ENCODE measurements around the gene TBC1D4. TPM values are rescaled to one million over a fixed set of nuclear protein-coding genes. Genes with fewer than 3 reads are reported as not detected.
A peak's percentile ranks its signal among the peaks of the same experiment; 100 is the strongest.

TBC1D4 gene
- total RNA-seq, 1 experiment from 2014 or later: 15.1 TPM

DNA sequence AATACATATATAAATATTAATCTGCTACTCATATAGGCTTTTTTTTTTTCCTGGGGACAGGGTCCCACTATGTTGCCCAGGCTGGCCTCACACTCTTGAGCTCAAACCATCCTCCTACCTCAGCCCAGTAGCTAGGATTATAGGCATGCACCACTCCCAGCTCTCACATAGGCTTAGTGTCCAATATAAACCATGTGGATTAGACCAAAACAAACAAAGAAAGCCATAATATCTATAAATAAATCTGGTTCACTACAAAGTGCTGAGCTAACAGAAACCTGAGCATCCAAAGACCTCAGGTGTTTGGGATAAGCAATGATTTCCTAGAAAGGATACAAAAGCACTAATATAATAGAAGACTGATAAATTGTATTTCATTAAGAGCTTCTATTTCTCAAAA, 26.0 kb downstream of the TBC1D4 start:
- TF ChIP-seq EZH2phosphoT487 (IDR thresholded peaks at IDR 0.05; ENCODE audit: borderline replicate concordance, low read length) (no peak), EZH2 (IDR thresholded peaks at IDR 0.05; ENCODE audit: low read length, unreplicated experiment) (no peak)
- TF ChIP-seq, protein P1, sequence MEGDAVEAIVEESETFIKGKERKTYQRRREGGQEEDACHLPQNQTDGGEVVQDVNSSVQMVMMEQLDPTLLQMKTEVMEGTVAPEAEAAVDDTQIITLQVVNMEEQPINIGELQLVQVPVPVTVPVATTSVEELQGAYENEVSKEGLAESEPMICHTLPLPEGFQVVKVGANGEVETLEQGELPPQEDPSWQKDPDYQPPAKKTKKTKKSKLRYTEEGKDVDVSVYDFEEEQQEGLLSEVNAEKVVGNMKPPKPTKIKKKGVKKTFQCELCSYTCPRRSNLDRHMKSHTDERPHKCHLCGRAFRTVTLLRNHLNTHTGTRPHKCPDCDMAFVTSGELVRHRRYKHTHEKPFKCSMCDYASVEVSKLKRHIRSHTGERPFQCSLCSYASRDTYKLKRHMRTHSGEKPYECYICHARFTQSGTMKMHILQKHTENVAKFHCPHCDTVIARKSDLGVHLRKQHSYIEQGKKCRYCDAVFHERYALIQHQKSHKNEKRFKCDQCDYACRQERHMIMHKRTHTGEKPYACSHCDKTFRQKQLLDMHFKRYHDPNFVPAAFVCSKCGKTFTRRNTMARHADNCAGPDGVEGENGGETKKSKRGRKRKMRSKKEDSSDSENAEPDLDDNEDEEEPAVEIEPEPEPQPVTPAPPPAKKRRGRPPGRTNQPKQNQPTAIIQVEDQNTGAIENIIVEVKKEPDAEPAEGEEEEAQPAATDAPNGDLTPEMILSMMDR (conservative IDR thresholded peaks at IDR 0.05; ENCODE audit: low read depth, low read length): no peak
- peaks cover 3% of the 10 kb centered on the region; the same call in 1 of the 2 replicates for H3K4me1 ChIP-seq (ENCODE audit: insufficient read depth, low read length)
- H2AFZ ChIP-seq (ENCODE audit: low read length): no peak overlapping the region
- no peak overlapping the region for H3K4me2 ChIP-seq (ENCODE audit: low read length)
- no peak overlapping the region for H3K4me3 ChIP-seq (ENCODE audit: low read length)
- ChIA-PET POLR2A (ENCODE audit: unreplicated experiment) (no interaction called here), CTCF (no interaction called here)
- no peaks in the 10 kb centered on the region for H3K27me3 ChIP-seq (ENCODE audit: low read length)
- no peak overlapping the region for H3K27ac ChIP-seq (ENCODE audit: low read length)
- H3K9me2 ChIP-seq (replicated peaks; ENCODE audit: low read length): no peaks in the 10 kb centered on the region
- no peak for DNase-seq
- no peaks in the 10 kb centered on the region for H3F3A ChIP-seq (ENCODE audit: low read length, unreplicated experiment)
- intact Hi-C loops (cut with micrococcal nuclease): loop anchor here (2.0 kb wide), 1 partner anchor 23 kb away; no protein-coding TSS in a partner anchor
- peaks cover 7% of the 10 kb centered on the region; the same call in 1 of the 2 replicates for H3K79me2 ChIP-seq (ENCODE audit: low read length)
- no TSS peak for BruUV-seq (replicated peaks)
- no peak overlapping the region for H3K9ac ChIP-seq (ENCODE audit: low read length)
- no peaks in the 10 kb centered on the region for H4K20me1 ChIP-seq (ENCODE audit: low read length)
- H3K36me3 ChIP-seq (ENCODE audit: low read depth, low read length): no peaks in the 10 kb centered on the region
- ATAC-seq: peak; percentile 77
- no peaks in the 10 kb centered on the region for H3K9me3 ChIP-seq (ENCODE audit: low read length)

DNA sequence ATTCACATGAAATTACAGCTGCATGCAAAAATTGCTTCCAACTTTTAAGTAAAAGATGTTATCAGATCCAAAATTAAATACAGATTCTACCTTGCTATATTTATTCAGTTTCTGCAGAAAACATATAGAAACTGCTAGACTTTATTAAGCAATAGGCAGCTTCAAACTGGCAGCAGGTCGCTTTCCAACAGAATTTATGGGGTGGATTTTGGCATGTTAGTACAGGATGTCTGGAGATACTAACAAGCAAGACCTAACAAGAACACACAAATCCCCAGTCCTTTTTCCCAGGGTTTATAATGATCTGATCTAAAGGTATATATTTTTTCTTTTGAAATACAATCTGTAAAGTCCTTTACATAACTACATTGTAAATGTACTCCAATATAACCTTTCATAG, 27.5 kb downstream of the TBC1D4 start:
- H3F3A ChIP-seq (ENCODE audit: low read length, unreplicated experiment): no peaks in the 10 kb centered on the region
- H3K27ac ChIP-seq (ENCODE audit: low read length): no peak overlapping the region
- POLR2A ChIA-PET (ENCODE audit: unreplicated experiment): no interaction called here
- H3K4me3 ChIP-seq (ENCODE audit: low read length): no peak overlapping the region
- H3K79me2 ChIP-seq (ENCODE audit: low read length): peaks cover 7% of the 10 kb centered on the region; the same call in 1 of the 2 replicates
- no TSS peak for BruUV-seq (replicated peaks)
- H3K9me3 ChIP-seq (ENCODE audit: low read length): no peaks in the 10 kb centered on the region
- H2AFZ ChIP-seq (ENCODE audit: low read length): no peak overlapping the region
- no peaks in the 10 kb centered on the region for H3K36me3 ChIP-seq (ENCODE audit: low read depth, low read length)
- ATAC-seq: no peak
- H4K20me1 ChIP-seq (ENCODE audit: low read length): no peaks in the 10 kb centered on the region
- H3K9ac ChIP-seq (ENCODE audit: low read length): no peak overlapping the region
- H3K4me1 ChIP-seq (ENCODE audit: insufficient read depth, low read length): peaks cover 3% of the 10 kb centered on the region; the same call in 1 of the 2 replicates
- CTCF ChIA-PET: no interaction called here
- H3K27me3 ChIP-seq (ENCODE audit: low read length): no peaks in the 10 kb centered on the region
- no peak for DNase-seq
- H3K4me2 ChIP-seq (ENCODE audit: low read length): no peak overlapping the region
- no peaks in the 10 kb centered on the region for H3K9me2 ChIP-seq (replicated peaks; ENCODE audit: low read length)
- intact Hi-C loops (cut with micrococcal nuclease): no loop called here
- TF ChIP-seq, protein P1 (conservative IDR thresholded peaks at IDR 0.05; ENCODE audit: low read depth, low read length): no peak
- TF ChIP-seq EZH2 (IDR thresholded peaks at IDR 0.05; ENCODE audit: low read length, unreplicated experiment) (no peak), EZH2phosphoT487 (IDR thresholded peaks at IDR 0.05; ENCODE audit: borderline replicate concordance, low read length) (no peak)

DNA sequence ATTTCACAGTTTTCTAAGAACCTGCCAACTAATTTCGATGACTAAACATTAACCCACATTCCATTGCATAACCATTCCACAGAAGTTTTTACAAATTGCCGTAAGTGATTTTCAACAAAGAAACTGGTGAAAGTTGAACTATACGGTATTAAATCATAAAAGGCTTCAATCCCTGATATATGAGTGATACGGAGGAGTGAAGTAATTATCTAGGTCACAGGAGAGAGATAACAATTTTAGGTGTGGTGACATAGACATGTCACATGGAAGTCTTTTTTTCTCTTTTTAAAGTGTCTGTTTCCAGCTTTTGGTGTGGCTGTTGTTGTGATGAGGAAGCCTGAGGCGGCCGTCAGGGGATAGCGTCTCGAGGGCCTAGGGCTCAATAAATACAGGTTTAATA, 29.4 kb downstream of the TBC1D4 start:
- no peak overlapping the region for H3K27ac ChIP-seq (ENCODE audit: low read length)
- no peaks in the 10 kb centered on the region for H4K20me1 ChIP-seq (ENCODE audit: low read length)
- H3K79me2 ChIP-seq (ENCODE audit: low read length): peaks cover 7% of the 10 kb centered on the region; the same call in 1 of the 2 replicates
- DNase-seq (no peak), ATAC-seq (no peak)
- H3K4me1 ChIP-seq (ENCODE audit: insufficient read depth, low read length): peaks cover 3% of the 10 kb centered on the region; the same call in 1 of the 2 replicates
- BruUV-seq (replicated peaks): no TSS peak
- TF ChIP-seq, protein P1 (conservative IDR thresholded peaks at IDR 0.05; ENCODE audit: low read depth, low read length): no peak
- TF ChIP-seq EZH2 (IDR thresholded peaks at IDR 0.05; ENCODE audit: low read length, unreplicated experiment) (no peak), EZH2phosphoT487 (IDR thresholded peaks at IDR 0.05; ENCODE audit: borderline replicate concordance, low read length) (no peak)
- no peaks in the 10 kb centered on the region for H3K36me3 ChIP-seq (ENCODE audit: low read depth, low read length)
- H3K27me3 ChIP-seq (ENCODE audit: low read length): no peaks in the 10 kb centered on the region
- intact Hi-C loops (cut with micrococcal nuclease): no loop called here
- H3K9ac ChIP-seq (ENCODE audit: low read length): no peak overlapping the region
- no peaks in the 10 kb centered on the region for H3F3A ChIP-seq (ENCODE audit: low read length, unreplicated experiment)
- no peaks in the 10 kb centered on the region for H3K9me2 ChIP-seq (replicated peaks; ENCODE audit: low read length)
- H3K4me3 ChIP-seq (ENCODE audit: low read length): no peak overlapping the region
- ChIA-PET CTCF (no interaction called here), POLR2A (ENCODE audit: unreplicated experiment) (no interaction called here)
- no peak overlapping the region for H3K4me2 ChIP-seq (ENCODE audit: low read length)
- H2AFZ ChIP-seq (ENCODE audit: low read length): no peak overlapping the region
- H3K9me3 ChIP-seq (ENCODE audit: low read length): no peaks in the 10 kb centered on the region
